Measurements from ENCODE around the gene RASA1. TPM values are rescaled to one million over a fixed set of nuclear protein-coding genes. Genes with fewer than 3 reads are reported as not detected.
"Not testable (repeated sequence)": the region's sequence is repeated elsewhere in the genome, so short reads cannot be mapped to it uniquely, and the experiment has no call there.

RASA1 gene
- total and polyA plus RNA-seq, 4 donors: 8.3 to 54.0 (median 20.6) TPM

DNA sequence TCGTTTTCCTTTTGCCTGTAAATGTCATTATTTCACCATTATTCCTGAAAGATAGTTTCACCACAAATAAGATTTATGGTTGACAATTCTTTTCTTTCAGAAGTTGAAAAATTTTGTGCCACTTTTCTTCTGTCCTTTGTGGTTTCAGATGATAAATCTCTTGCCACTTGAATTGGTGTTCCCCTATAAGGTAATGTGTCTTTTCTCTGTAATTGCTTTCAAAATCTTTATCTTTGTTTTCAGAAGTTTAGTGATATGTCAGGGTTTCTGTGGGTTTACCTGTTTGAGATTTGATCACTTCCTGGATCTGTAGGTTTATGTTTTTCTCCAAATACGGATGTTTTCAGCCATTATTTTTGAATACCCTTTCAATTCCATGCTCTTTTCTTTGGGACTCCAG, 14.6 kb downstream of the RASA1 start:
- DNase-seq: no peak
- no peaks in the 10 kb centered on the region for H3K27me3 ChIP-seq (ENCODE audit: control insufficient read depth in 3 of 3, insufficient read depth in 3 of 3, low read length in 2 of 3)
- H3K4me3 ChIP-seq: no peak overlapping the region
- peaks cover 0 to 2% (median 0%) of the 10 kb centered on the region in 5 donors for H3K4me1 ChIP-seq (ENCODE audit: control insufficient read depth in 5 of 5, insufficient read depth in 5 of 5, low read length in 5 of 5)
- H3K27ac ChIP-seq (ENCODE audit: low read depth in 1 of 2, low read length in 1 of 2): no peak overlapping the region
- TF ChIP-seq, protein P1, sequence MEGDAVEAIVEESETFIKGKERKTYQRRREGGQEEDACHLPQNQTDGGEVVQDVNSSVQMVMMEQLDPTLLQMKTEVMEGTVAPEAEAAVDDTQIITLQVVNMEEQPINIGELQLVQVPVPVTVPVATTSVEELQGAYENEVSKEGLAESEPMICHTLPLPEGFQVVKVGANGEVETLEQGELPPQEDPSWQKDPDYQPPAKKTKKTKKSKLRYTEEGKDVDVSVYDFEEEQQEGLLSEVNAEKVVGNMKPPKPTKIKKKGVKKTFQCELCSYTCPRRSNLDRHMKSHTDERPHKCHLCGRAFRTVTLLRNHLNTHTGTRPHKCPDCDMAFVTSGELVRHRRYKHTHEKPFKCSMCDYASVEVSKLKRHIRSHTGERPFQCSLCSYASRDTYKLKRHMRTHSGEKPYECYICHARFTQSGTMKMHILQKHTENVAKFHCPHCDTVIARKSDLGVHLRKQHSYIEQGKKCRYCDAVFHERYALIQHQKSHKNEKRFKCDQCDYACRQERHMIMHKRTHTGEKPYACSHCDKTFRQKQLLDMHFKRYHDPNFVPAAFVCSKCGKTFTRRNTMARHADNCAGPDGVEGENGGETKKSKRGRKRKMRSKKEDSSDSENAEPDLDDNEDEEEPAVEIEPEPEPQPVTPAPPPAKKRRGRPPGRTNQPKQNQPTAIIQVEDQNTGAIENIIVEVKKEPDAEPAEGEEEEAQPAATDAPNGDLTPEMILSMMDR (IDR thresholded peaks at IDR 0.05; ENCODE audit: control extremely low read depth, extremely low read depth): no peak
- H3K9ac ChIP-seq (ENCODE audit: insufficient read depth in 1 of 2, low read length in 2 of 2): no peak overlapping the region
- peaks cover 0 to 3% (median 0%) of the 10 kb centered on the region in 4 donors for H3K36me3 ChIP-seq (ENCODE audit: control insufficient read depth in 4 of 4, insufficient read depth in 4 of 4, low read length in 4 of 4)
- peaks cover 0 to 4% (median 0%) of the 10 kb centered on the region in 4 donors for H3K9me3 ChIP-seq (ENCODE audit: control insufficient read depth in 4 of 4, insufficient read depth in 3 of 4, low read length in 3 of 4)
- no peak for ATAC-seq (ENCODE audit: insufficient read depth, low FRiP score)
- WGBS, 2 donors: 41 to 69% methylated on average over 2 of the region's 2 CpGs

DNA sequence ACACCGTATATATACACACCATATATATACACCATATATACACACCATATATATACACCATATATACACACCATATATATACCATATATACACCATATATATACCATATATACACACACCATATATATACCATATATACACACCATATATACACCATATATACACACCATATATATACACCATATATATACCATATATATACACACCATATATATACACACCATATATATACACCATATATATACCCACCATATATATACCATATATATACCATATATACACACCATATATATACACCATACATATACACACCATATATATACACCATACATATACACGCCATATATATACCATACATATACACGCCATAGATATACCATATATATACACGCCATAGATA, 19.6 kb downstream of the RASA1 start:
- H3K27ac ChIP-seq (ENCODE audit: low read depth in 1 of 2, low read length in 1 of 2); H3K4me1 ChIP-seq (ENCODE audit: control insufficient read depth in 5 of 5, insufficient read depth in 5 of 5, low read length in 5 of 5); DNase-seq; ATAC-seq (ENCODE audit: insufficient read depth, low FRiP score); H3K9ac ChIP-seq (ENCODE audit: insufficient read depth in 1 of 2, low read length in 2 of 2); H3K4me3 ChIP-seq; H3K27me3 ChIP-seq (ENCODE audit: control insufficient read depth in 3 of 3, insufficient read depth in 3 of 3, low read length in 2 of 3); H3K36me3 ChIP-seq (ENCODE audit: control insufficient read depth in 4 of 4, insufficient read depth in 4 of 4, low read length in 4 of 4); H3K9me3 ChIP-seq (ENCODE audit: control insufficient read depth in 4 of 4, insufficient read depth in 3 of 4, low read length in 3 of 4): not testable (repeated sequence)
- WGBS, 2 donors: 96 to 98% methylated on average over 4 of the region's 4 CpGs

DNA sequence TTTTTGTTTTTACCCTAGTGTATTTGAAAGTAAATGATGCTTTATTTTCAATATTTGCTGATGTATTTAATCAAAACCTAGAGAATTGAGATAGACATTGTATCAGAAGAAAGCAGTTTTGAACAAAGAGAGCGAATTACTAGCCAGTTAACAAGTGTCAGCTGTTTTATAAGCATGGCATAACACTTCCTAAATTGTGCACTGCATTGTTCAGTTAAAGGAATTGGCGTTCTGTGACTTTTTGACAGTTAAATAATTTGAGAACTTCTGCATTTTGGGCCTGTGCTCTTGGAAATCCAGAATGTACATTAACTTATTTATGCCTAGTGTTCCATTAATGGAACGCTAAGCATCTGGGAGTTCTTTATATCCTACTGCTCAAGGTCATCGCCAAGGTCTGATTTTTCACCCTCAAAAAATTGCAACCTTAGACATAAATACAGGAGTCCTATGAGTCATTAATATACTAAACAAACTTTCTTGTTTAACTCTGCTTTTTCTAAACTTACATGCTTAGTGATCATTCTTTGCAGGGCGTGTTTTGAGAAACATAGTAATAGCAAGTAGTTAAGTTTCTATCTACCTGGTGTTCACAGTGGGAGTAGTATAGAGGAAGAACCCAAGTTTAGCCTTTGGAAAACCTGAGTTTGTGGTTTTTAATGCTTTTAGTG, 31.1 kb downstream of the RASA1 start:
- ATAC-seq (ENCODE audit: insufficient read depth, low FRiP score) (no peak), DNase-seq (peak in 1 of 3 donors; percentile 7)
- no peak overlapping the region for H3K4me3 ChIP-seq
- WGBS, 2 donors: 60 to 77% methylated on average over 5 of the region's 5 CpGs
- no peak overlapping the region for H3K9ac ChIP-seq (ENCODE audit: insufficient read depth in 1 of 2, low read length in 2 of 2)
- peaks cover 0 to 7% (median 0%) of the 10 kb centered on the region in 4 donors for H3K36me3 ChIP-seq (ENCODE audit: control insufficient read depth in 4 of 4, insufficient read depth in 4 of 4, low read length in 4 of 4)
- H3K4me1 ChIP-seq (ENCODE audit: control insufficient read depth in 5 of 5, insufficient read depth in 5 of 5, low read length in 5 of 5): peaks cover 0 to 11% (median 0%) of the 10 kb centered on the region in 5 donors
- TF ChIP-seq, protein P1 (IDR thresholded peaks at IDR 0.05; ENCODE audit: control extremely low read depth, extremely low read depth): no peak
- H3K27ac ChIP-seq (ENCODE audit: low read depth in 1 of 2, low read length in 1 of 2): no peak overlapping the region
- H3K27me3 ChIP-seq (ENCODE audit: control insufficient read depth in 3 of 3, insufficient read depth in 3 of 3, low read length in 2 of 3): no peaks in the 10 kb centered on the region
- H3K9me3 ChIP-seq (ENCODE audit: control insufficient read depth in 4 of 4, insufficient read depth in 3 of 4, low read length in 3 of 4): no peaks in the 10 kb centered on the region

DNA sequence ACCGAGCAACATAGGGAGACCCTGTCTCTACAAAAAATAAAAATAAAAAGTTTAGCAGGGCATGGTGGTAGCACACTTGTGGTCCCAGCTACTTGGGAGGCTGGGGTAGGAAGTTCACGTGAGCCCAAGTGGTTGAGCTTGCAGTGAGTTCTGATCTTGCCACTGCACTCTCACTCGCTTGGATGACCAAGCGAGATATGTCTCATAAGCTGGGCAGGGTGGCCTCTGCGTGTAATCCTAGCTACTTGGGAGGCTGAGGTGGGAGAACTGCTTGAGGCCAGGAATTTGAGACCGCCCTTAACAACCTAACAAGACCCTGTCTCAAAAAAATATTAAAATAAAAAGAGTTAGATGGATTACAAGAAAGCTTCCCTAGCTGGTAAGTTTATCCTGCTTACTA, 32.5 kb downstream of the RASA1 start:
- DNase-seq: no peak
- H3K4me3 ChIP-seq: no peak overlapping the region
- no peak for ATAC-seq (ENCODE audit: insufficient read depth, low FRiP score)
- 91 to 94% methylated on average over 6 of the region's 6 CpGs for WGBS, 2 donors
- H3K9me3 ChIP-seq (ENCODE audit: control insufficient read depth in 4 of 4, insufficient read depth in 3 of 4, low read length in 3 of 4): no peaks in the 10 kb centered on the region
- peaks cover 0 to 7% (median 2%) of the 10 kb centered on the region in 4 donors for H3K36me3 ChIP-seq (ENCODE audit: control insufficient read depth in 4 of 4, insufficient read depth in 4 of 4, low read length in 4 of 4)
- peaks cover 0 to 11% (median 0%) of the 10 kb centered on the region in 5 donors for H3K4me1 ChIP-seq (ENCODE audit: control insufficient read depth in 5 of 5, insufficient read depth in 5 of 5, low read length in 5 of 5)
- H3K27me3 ChIP-seq (ENCODE audit: control insufficient read depth in 3 of 3, insufficient read depth in 3 of 3, low read length in 2 of 3): no peaks in the 10 kb centered on the region
- H3K27ac ChIP-seq (ENCODE audit: low read depth in 1 of 2, low read length in 1 of 2): no peak overlapping the region
- TF ChIP-seq, protein P1 (IDR thresholded peaks at IDR 0.05; ENCODE audit: control extremely low read depth, extremely low read depth): no peak
- no peak overlapping the region for H3K9ac ChIP-seq (ENCODE audit: insufficient read depth in 1 of 2, low read length in 2 of 2)

Data from lung (tissue), 12 donors.